HG03108 (cell line): ENCODE measurements around the gene CAPN14.

Source experiments
- ATAC-seq: cut with Tn5 transposase; IDR thresholded peaks from one replicate; pipeline ENCODE4 v1.9.1; 2021; ENCODE audit warnings: moderate library complexity; ENCODE audit not compliant: unreplicated experiment

Gene CAPN14, protein sequence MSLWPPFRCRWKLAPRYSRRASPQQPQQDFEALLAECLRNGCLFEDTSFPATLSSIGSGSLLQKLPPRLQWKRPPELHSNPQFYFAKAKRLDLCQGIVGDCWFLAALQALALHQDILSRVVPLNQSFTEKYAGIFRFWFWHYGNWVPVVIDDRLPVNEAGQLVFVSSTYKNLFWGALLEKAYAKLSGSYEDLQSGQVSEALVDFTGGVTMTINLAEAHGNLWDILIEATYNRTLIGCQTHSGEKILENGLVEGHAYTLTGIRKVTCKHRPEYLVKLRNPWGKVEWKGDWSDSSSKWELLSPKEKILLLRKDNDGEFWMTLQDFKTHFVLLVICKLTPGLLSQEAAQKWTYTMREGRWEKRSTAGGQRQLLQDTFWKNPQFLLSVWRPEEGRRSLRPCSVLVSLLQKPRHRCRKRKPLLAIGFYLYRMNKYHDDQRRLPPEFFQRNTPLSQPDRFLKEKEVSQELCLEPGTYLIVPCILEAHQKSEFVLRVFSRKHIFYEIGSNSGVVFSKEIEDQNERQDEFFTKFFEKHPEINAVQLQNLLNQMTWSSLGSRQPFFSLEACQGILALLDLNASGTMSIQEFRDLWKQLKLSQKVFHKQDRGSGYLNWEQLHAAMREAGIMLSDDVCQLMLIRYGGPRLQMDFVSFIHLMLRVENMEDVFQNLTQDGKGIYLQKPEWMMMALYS

DNA sequence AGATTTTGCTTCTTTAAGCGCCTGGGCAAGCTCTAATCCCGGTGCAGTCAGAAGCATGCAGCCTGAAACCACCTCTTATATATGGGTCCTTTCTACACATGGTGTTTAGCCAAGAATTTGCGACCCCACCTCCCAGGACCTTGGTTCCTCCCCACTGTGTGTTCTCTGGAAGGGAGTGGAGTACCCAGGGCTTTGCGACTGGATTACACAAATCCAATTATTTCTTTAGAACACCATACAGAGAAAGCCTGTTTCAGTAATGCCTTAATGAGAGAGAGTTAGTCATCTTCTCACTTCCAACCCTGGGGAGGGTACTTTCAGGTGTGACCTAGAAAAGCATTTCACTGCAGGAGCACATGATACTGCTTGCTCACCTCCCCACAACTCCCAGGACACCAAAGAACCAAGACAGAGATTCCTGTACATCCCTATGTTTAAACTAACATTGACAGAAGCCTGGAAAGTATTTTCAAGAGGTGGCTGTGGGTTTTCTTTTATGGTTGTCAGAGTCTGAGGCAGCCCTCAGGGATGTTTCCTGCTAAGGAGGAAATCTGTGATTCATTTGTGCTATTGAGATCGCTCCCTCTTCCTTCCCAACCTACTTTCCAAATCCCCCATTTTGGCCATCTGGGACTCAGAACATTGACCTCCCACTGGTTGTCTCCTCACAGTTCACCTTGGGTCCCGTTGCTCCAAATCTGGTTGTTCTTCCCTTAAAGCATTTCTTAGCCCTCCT is at the start of gene CAPN14:
Gene CAPN14, minus strand, starts transcription at position 51 of the 736 bp plus-strand sequence. CDS start 12,068 bp downstream, outside the sequence.
- no peak for ATAC-seq

DNA sequence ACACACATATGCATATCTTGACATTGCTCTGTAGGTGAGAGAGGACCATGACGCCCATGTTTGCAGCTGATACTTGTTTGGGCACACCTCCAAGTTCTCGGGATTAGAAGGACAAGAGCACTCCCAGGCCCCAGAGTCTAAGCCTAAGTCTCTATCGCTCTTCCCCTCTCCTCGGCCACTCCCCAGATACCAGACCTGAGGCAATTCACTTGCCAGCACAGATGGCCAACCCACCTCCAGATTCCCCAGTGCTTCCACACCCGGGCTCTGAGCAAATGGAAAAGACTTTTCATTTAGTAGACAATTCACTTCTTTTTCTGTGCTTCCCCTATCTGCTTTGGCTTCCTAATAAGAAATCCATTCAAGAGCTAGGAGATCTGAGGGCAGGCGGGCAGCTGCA is 49.5 kb upstream of the CAPN14 start:
- no peak for ATAC-seq

DNA sequence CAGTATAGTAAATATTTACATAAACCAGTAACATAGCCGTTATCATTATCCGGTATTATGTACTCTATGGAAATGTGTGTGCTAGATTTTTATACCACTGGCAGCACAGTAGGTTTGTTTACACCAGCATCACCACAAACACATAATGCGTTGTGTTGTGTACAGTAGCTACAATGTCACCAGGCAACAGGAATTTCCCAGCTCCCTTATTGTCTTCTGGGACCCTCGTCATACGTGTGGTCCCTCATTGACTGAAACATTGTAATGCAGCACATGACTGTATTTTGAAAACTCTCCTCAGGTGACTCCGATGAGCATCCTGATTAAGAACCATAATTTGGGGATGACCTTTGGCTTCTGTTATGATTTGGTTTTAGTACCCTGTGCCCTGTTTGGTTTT is 47.9 kb upstream of the CAPN14 start:
- no peak for ATAC-seq

DNA sequence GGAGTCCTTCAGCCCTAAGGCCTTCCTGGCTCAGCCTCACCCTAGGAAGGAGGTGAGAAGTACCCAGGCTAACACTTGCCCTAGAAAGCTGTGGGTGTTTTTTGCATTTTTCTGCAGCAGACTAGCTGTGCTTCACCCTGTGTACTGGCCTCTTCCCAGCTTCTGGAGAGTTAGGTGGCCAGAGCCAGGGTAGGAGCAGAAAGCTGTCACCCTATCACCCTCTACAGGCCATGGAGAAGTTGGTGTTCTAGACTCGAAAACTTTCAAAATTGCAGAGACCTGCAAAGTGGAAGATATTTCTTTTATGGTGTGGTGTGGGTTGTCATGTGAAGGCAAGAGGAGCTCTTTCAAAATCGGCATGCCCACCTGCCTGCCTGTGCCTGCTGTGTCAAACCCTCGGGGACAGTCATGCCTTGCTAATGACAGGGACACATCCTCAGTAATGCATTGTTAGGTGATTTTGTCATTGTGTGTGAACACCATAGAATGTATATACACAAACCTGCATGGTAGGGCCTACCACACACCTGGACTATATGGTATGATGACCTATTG is 46.4 kb upstream of the CAPN14 start:
- ATAC-seq: no peak

DNA sequence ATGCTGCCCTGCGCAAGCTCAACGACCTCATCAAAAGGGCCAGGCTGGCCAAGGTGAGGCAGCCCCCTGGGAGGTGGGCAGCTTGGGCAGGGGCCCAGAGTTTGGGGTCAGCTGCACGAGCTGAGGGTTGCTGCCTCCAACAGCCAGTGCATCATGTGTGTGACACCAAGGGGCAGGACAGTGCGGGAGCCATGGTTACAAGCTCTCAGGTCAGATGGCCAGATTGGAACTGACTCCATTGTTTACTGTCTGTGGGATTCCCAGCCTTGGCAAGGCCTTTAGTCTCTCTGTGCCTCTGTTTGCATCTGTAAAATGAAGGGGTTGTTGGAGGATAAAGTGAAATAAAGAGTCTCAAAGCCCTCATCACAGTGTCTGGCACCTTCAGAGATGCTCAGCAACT is 43.6 kb upstream of the CAPN14 start:
- ATAC-seq: no peak

DNA sequence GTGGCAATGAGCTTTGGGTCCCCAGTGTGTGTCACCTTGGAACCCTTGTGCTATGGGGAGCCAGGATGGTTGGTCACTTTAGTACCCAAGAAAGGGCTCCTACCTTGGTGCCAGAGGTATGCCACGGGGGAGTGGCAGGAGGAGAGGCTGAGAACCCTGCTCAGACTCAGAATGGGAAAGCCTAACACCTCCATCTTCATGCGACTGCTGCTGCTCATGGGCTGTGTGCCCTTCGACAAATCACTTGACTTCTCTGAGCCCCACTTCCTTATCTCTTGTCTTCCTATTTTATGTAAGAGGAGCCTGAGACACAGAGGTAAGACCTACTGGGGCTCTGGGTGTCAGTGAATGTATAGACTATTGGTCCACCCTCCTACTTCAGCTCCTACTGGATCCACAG is 41.8 kb upstream of the CAPN14 start:
- ATAC-seq: no peak

DNA sequence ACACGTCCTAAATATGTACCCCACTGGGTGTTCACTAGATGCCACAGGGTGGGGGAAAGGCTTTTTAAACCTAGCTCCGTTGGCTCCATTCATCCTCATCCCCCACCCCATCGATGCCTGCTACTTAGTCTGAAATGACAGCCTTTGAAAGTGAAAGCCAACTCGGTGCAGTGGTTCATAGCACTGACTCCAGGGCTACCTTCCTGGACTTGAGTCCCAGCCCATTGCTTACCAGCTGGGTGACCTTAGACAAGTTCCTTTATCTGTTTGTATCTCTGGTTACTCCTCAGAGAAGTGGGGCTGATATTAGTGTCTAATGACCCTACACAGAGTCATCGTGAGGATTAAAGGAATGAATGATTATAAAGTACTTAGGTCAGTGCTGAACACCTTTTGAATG is 41.0 kb upstream of the CAPN14 start:
- peak; percentile 39 for ATAC-seq

DNA sequence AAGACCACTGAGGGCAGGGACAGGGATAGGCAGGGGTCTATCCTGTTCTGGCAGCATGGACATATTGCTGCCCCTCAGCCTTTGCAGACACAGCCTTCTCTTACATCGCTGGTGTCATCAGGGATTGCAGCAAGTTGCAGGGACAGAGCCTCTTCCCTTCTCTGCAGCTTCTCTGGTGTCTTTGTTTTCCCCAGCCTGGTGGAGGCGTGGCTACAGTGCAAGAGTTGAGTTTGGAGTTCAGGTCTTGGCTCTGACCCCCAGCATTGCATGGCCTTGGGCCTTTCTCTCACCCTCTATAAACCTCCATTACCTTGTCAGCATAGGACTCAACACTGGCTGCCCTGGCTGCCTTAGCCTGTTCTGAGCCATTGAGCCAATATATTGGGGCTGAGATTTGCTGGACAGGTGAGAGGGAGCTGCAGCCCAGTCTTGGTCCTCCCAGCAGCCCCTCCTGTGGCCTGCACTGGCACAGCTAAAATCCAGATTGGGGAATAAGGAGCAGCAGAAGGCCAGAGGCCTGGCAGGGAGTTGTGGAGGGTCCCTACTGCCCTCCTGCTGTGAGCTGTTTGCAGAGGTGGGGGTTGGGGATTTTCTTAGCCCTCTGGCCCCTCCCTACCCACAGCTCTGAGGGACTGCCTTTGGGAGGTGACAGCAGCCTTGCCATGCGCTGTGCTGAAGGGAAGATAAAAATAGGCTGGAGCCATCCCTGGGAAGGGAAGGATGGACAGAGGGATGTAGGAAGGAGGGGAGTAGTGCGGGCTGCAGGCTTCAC is 39.5 kb upstream of the CAPN14 start:
- no peak for ATAC-seq

DNA sequence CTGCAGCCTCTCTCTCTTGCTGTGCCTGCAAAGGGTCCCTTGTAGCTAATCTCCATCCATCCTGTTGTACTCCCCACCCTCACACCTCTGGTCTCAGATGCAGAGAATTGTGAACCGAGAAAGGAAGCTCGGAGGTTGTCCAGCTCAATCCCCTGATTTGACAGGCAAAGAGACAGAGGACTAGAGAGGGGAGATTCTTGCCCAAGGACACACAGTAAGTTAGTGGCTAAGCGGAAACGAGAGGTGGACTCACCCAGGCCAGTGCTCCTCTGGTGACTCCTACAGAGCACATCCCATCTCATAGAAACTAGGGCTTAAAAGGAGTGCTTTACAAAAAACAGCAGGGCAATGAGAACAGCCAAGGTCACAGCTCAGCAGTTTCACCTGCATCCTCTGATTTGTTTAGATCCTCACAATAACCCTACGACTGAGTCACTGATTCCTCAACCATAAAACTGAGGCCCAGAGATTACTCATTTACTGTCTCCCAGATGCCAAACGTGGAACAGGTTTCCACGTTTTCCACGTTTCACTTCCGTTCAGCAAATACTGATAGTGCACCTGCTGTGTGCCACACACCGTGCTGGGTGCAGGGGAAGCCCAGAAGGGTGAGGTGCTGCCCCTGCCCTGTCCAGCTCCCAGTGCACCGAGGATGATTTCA is 38.7 kb upstream of the CAPN14 start:
- peak; percentile 64 for ATAC-seq

DNA sequence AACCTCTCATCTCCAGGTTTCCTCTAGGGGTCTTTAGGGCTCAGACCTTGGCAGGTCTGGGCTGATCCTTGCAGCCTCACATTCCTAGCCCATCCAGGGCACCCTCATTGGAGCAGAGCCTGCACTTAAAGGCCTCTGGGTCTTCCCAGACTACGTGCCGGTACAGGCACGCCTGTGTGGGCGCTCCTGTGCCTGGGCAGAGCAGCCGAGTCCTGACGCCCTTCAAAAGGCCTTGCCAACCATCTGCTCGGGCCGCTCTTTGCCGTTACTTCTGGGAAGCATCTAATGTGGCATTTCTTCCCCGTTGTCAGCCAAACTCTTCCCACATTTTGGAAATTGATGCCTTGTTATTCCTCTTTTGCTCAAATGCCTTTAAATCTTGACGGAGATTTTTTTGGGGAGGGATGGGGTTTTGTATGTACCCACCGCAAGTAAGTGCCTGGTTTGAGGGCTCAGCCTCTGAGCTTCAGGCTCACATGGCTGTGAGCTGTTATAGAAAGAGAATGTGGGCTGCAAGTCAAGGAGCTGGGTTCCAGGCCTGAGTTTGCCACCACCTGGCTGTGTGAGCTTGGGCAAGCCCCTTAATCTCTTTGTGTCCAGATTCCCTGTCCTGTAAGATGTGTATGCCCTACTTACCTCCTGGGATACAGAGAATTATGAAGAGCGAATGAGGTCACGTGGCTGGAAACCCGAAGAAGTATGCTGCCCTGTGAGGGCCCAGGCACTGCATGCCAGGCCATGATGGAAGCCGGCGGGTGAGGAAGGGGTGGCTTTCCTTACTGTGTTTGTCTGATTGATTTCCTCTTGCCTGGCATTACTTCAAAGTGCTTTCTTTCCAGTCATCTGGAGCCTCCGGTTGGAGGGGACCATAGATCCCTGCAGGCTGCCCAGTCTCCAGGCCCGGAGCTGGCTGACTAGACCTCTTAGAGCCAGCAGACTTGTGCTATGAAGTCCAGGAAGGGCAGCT is 37.2 kb upstream of the CAPN14 start:
- no peak for ATAC-seq

DNA sequence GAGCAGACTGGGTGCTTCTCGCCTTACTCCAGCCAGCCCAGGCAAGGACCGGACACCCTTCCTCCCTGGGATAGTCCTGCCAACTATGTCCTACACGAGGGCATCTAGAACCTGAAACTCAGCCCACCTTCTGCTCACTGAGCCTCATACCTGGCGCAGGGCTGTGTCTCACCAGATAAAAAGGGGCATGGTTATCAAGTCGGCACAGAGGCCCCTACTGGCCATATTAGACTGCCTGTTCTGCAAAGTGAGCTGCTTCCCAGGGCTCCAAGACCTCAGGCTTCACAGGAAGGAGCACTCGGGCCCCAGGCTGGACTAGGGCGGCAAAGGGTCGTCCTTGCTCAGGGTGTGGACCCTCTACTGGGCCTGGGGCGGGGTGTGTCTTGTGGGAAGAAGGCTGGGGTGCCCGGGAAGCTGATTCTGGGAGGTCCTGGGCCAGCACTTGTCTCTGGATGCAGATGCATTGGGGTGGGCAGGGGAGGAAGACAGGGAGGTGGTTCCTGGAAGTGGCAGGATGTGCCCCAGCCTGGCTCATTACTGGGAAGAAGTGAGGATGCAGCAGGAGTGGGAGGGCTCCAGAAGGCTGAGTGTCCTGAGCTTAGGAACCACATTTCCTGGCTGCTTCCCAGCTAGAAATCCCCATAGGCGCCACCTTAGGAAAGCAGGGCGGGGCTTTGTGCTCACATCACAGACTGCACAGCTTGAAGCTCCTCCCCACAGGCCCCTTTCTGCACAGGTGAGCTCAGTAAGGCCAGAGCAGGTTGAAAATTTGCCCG is 36.2 kb upstream of the CAPN14 start:
- ATAC-seq: no peak

DNA sequence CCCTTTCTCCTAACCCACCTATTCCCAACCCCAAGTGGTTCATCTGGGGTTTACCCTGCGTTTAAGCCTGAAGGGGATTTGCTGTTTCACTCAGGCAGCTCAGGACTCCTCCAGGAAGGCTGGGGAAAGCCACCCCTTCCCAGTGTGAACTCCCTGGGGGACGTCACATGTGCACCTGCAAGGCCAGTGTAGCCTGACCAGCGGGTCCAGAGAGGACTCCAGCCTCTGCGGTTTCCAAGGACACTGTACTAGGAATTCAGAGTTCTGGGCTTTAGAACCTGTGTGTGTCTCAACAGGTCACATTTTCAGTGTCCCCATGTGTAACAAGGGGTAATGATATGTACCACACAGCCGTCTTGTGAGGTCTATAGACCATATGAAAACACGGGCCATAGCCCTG is 34.5 kb upstream of the CAPN14 start:
- no peak for ATAC-seq

DNA sequence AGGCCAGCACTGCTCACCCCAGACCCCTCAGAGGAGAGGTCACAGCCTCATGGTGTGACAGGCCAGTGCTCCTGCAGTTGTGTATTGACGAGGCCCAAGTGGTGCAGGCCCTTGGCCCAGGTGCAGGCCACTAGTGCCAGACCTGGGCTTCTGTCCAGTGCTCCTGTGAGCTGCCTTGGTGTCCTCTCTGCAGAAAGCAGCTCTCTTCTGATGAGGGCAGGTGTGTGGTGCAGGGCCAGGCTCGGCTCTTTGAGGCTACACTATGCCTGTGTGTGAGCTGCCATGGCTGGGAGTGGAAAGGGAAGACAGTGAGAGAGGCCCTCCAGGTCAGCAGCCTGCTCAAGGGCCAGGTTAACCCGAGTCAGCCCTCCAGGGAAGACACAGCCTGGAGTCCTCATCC is 33.7 kb upstream of the CAPN14 start:
- no peak for ATAC-seq

DNA sequence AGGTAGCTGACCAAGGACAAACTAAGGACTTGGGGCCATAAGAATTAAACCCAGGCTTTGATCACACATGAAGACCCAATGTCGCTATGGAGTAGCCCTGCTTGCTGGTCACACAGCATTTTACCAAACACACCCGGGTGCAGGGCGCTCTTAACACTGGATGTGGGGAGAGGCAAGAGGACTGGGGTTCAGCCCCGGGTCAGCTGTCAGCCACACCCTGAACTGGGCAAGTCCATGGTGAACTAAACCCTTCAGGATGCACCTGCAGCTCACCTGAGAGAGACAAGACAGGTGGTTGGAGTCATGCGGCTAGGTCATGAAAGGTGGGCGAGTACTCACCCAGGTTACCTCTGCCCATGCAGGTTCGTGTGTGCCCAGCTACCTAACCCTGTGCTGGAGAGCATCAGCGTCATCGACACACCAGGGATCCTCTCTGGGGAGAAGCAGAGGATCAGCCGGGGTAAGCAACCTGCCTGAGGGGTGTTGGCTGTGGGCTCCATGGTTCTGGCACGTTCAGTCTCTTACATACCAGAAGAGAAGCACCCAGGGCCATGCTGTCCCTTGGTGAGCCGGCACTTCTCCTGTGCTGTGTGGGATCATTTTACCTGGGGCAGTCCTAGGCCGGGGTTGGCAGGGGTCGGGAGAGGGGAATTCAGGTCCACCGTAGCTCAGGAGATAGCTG is 31.8 kb upstream of the CAPN14 start:
- no peak for ATAC-seq

DNA sequence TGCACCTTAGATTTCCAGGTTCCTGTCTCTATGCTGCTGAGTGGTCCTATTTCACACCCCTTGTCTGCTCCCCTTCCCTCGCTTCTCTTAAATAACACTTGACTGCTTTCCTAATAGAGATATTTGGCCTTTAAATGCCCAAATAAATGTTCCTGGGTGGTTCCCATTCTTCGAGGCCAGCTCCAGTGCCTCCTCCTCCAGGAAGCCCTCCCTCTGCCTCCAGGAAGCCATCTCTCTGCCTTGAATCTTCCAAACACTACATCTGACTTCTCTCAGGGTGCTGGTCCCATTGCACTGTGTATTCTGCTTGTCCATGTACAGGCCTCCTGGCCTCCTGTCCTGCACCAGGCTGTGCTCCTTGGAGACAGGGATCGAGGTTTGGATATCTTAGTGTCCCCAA is 30.8 kb upstream of the CAPN14 start:
- ATAC-seq: no peak

DNA sequence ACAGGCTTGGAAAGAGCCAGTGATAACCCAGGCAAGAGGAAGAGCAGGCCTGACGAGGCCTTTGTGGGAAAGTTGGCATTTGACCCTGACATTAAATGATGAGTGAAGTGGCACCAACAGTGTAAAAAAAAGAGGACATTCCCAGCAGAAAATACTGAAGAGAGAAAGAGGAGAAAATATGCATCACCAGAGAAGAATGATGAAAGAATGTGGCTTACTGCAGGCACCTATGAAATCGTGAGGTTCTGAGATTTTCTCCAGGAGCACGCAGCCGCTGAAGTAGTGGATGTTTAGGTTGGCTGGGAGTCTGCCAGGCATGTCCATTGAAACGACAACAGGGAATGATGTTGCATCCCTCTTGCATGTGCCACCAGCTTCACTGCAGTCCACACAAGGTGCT is 30.4 kb upstream of the CAPN14 start:
- ATAC-seq: no peak

DNA sequence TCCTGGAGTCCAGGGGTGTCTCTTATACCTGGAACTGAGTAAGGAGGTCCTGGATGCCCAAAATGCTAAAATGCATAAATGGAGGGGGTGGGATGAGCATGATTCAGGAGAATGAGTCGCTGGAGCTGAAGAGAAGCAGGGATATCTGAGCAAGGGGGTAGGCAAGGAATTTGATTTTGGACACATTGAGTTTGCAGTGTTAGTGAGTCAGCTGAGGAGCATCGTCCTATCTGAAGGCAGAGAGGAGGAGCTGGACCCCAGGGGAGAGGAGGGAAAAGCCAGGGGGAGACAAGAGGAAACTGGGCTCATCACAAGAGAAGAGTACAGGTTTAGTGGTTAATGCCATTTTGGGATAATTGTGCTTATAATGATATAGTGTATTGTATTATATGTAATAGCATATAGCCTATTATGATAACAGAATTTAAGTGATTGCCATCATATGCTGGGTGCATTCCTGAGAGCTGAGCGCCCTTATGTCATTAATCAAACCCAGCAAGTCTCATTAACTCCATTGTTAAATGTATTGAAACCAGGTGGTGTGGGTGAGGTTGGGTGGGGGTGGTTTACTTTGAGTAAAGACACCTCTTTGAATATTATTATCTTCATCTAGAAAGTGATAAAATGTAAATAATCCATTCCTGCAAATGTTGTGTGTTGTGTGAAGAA is 29.0 kb upstream of the CAPN14 start:
- ATAC-seq: no peak
